Measurements from ENCODE around the gene CMIP.

The CMIP gene

GRCh38 chr16:81746566-81746965 is 302.0 kb downstream of the CMIP start:
- H3K4me1 ChIP-seq (ENCODE audit: control insufficient read depth, insufficient read depth, low read length): peaks cover 11% of the 10 kb centered on the region
- no peak overlapping the region for H3K9ac ChIP-seq (ENCODE audit: low read depth, low read length)
- H3K27ac ChIP-seq (ENCODE audit: low read depth, low read length): no peak overlapping the region
- H3K27me3 ChIP-seq (ENCODE audit: control insufficient read depth, insufficient read depth, low read length): no peaks in the 10 kb centered on the region
- H3K4me3 ChIP-seq (ENCODE audit: low read depth, low read length): peak overlapping the region; percentile 63
- no peaks in the 10 kb centered on the region for H3K9me3 ChIP-seq (ENCODE audit: control insufficient read depth, insufficient read depth, low read length)
- H3K36me3 ChIP-seq (ENCODE audit: control insufficient read depth, insufficient read depth, low read length): no peaks in the 10 kb centered on the region

GRCh38 chr16:81748476-81749198 is 304.0 kb downstream of the CMIP start:
- H3K9me3 ChIP-seq (ENCODE audit: control insufficient read depth, insufficient read depth, low read length): no peaks in the 10 kb centered on the region

GRCh38 chr16:81752225-81752875 is 307.7 kb downstream of the CMIP start:
- Histone ChIP-seq H3K4me1 (ENCODE audit: control insufficient read depth, insufficient read depth, low read length) (peaks cover 7% of the 10 kb centered on the region; the same call in 1 of the 2 replicates), H3K9me3 (ENCODE audit: control insufficient read depth, insufficient read depth, low read length) (no peaks in the 10 kb centered on the region)

More at GRCh38 chr16:81748476-81749198, 304.0 kb downstream of the CMIP start:
- H3K36me3 ChIP-seq (ENCODE audit: control insufficient read depth, insufficient read depth, low read length): no peaks in the 10 kb centered on the region
- no peak overlapping the region for H3K27ac ChIP-seq (ENCODE audit: low read depth, low read length)
- no peaks in the 10 kb centered on the region for H3K27me3 ChIP-seq (ENCODE audit: control insufficient read depth, insufficient read depth, low read length)
- no peak overlapping the region for H3K9ac ChIP-seq (ENCODE audit: low read depth, low read length)
- peaks cover 11% of the 10 kb centered on the region for H3K4me1 ChIP-seq (ENCODE audit: control insufficient read depth, insufficient read depth, low read length)
- no peak overlapping the region for H3K4me3 ChIP-seq (ENCODE audit: low read depth, low read length)

GRCh38 chr16:81752876-81753227 is 308.2 kb downstream of the CMIP start:
- no peaks in the 10 kb centered on the region for H3K27me3 ChIP-seq (ENCODE audit: control insufficient read depth, insufficient read depth, low read length)
- H3K36me3 ChIP-seq (ENCODE audit: control insufficient read depth, insufficient read depth, low read length): no peaks in the 10 kb centered on the region
- no peaks in the 10 kb centered on the region for H3K9me3 ChIP-seq (ENCODE audit: control insufficient read depth, insufficient read depth, low read length)
- no peak overlapping the region for H3K4me3 ChIP-seq (ENCODE audit: low read depth, low read length)
- no peak overlapping the region for H3K9ac ChIP-seq (ENCODE audit: low read depth, low read length)
- peaks cover 7% of the 10 kb centered on the region; the same call in 1 of the 2 replicates for H3K4me1 ChIP-seq (ENCODE audit: control insufficient read depth, insufficient read depth, low read length)
- H3K27ac ChIP-seq (ENCODE audit: low read depth, low read length): no peak overlapping the region

More at GRCh38 chr16:81752225-81752875, 307.7 kb downstream of the CMIP start:
- Histone ChIP-seq H3K9ac (ENCODE audit: low read depth, low read length) (no peak overlapping the region), H3K36me3 (ENCODE audit: control insufficient read depth, insufficient read depth, low read length) (no peaks in the 10 kb centered on the region), H3K27me3 (ENCODE audit: control insufficient read depth, insufficient read depth, low read length) (no peaks in the 10 kb centered on the region), H3K4me3 (ENCODE audit: low read depth, low read length) (no peak overlapping the region), H3K27ac (ENCODE audit: low read depth, low read length) (no peak overlapping the region)

GRCh38 chr16:81754858-81755257 is 310.2 kb downstream of the CMIP start:
- Histone ChIP-seq H3K27me3 (ENCODE audit: control insufficient read depth, insufficient read depth, low read length) (no peaks in the 10 kb centered on the region), H3K9me3 (ENCODE audit: control insufficient read depth, insufficient read depth, low read length) (no peaks in the 10 kb centered on the region), H3K4me1 (ENCODE audit: control insufficient read depth, insufficient read depth, low read length) (no peaks in the 10 kb centered on the region), H3K36me3 (ENCODE audit: control insufficient read depth, insufficient read depth, low read length) (no peaks in the 10 kb centered on the region), H3K27ac (ENCODE audit: low read depth, low read length) (no peak overlapping the region), H3K9ac (ENCODE audit: low read depth, low read length) (no peak overlapping the region), H3K4me3 (ENCODE audit: low read depth, low read length) (no peak overlapping the region)

GRCh38 chr16:81755915-81756614 is 311.5 kb downstream of the CMIP start:
- H3K27me3 ChIP-seq (ENCODE audit: control insufficient read depth, insufficient read depth, low read length): no peaks in the 10 kb centered on the region
- H3K4me3 ChIP-seq (ENCODE audit: low read depth, low read length): no peak overlapping the region
- H3K27ac ChIP-seq (ENCODE audit: low read depth, low read length): no peak overlapping the region
- no peak overlapping the region for H3K9ac ChIP-seq (ENCODE audit: low read depth, low read length)
- H3K9me3 ChIP-seq (ENCODE audit: control insufficient read depth, insufficient read depth, low read length): no peaks in the 10 kb centered on the region
- H3K4me1 ChIP-seq (ENCODE audit: control insufficient read depth, insufficient read depth, low read length): no peaks in the 10 kb centered on the region
- H3K36me3 ChIP-seq (ENCODE audit: control insufficient read depth, insufficient read depth, low read length): no peaks in the 10 kb centered on the region

- Histone ChIP-seq H3K4me3 (ENCODE audit: low read depth, low read length) (no peak overlapping the region), H3K27ac (ENCODE audit: low read depth, low read length) (no peak overlapping the region), H3K9ac (ENCODE audit: low read depth, low read length) (no peak overlapping the region)
Observed at GRCh38 chr16:81756615-81757356, 312.2 kb downstream of the CMIP start.

GRCh38 chr16:81758376-81758775 is 313.8 kb downstream of the CMIP start:
- no peak overlapping the region for H3K4me3 ChIP-seq (ENCODE audit: low read depth, low read length)
- H3K27me3 ChIP-seq (ENCODE audit: control insufficient read depth, insufficient read depth, low read length): no peaks in the 10 kb centered on the region
- H3K4me1 ChIP-seq (ENCODE audit: control insufficient read depth, insufficient read depth, low read length): no peaks in the 10 kb centered on the region
- no peak overlapping the region for H3K27ac ChIP-seq (ENCODE audit: low read depth, low read length)
- H3K9me3 ChIP-seq (ENCODE audit: control insufficient read depth, insufficient read depth, low read length): no peaks in the 10 kb centered on the region
- H3K36me3 ChIP-seq (ENCODE audit: control insufficient read depth, insufficient read depth, low read length): no peaks in the 10 kb centered on the region
- no peak overlapping the region for H3K9ac ChIP-seq (ENCODE audit: low read depth, low read length)

More at GRCh38 chr16:81756615-81757356, 312.2 kb downstream of the CMIP start:
- Histone ChIP-seq H3K4me1 (ENCODE audit: control insufficient read depth, insufficient read depth, low read length) (no peaks in the 10 kb centered on the region), H3K36me3 (ENCODE audit: control insufficient read depth, insufficient read depth, low read length) (no peaks in the 10 kb centered on the region), H3K27me3 (ENCODE audit: control insufficient read depth, insufficient read depth, low read length) (no peaks in the 10 kb centered on the region), H3K9me3 (ENCODE audit: control insufficient read depth, insufficient read depth, low read length) (no peaks in the 10 kb centered on the region)

All from HUES48 (cell line).